Measurements from ENCODE around the gene BTRC.

GRCh38 chr10:101442456-101442800 is 88.5 kb downstream of the BTRC start:
- TF ChIP-seq BRCA1 (IDR thresholded peaks at IDR 0.05; ENCODE audit: low read depth, low read length) (no peak), USF2 (IDR thresholded peaks at IDR 0.05; ENCODE audit: borderline replicate concordance, low read depth, low read length) (no peak), POLR2A (IDR thresholded peaks at IDR 0.05; ENCODE audit: low read depth, low read length) (no peak), MXI1 (IDR thresholded peaks at IDR 0.05; ENCODE audit: low read depth, low read length) (no peak), SMC3 (IDR thresholded peaks at IDR 0.05; ENCODE audit: borderline replicate concordance, low read length) (no peak), ZZZ3 (IDR thresholded peaks at IDR 0.05; ENCODE audit: control insufficient read depth, insufficient read length, low read depth) (no peak)
- TF ChIP-seq, protein P1, sequence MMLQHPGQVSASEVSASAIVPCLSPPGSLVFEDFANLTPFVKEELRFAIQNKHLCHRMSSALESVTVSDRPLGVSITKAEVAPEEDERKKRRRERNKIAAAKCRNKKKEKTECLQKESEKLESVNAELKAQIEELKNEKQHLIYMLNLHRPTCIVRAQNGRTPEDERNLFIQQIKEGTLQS (IDR thresholded peaks at IDR 0.05; ENCODE audit: borderline replicate concordance, extremely low read depth, low read depth, low read length): no peak

Data from GM12878 (cell line).